ENCODE results near the gene ATP5ME. TPM values are rescaled to one million over a fixed set of nuclear protein-coding genes. Genes with fewer than 3 reads are reported as not detected.

ATP5ME gene
- total RNA-seq, 1 donor from 2014 or later: 95.1 TPM

- Histone ChIP-seq H3K27me3 (no peaks in the 10 kb centered on the region), H3K4me1 (peaks cover 5% of the 10 kb centered on the region), H4K20me1 (ENCODE audit: low read depth) (no peaks in the 10 kb centered on the region), H2AFZ (replicated peaks) (no peak overlapping the region), H3F3A (ENCODE audit: low read depth) (no peaks in the 10 kb centered on the region), H3K36me3 (no peaks in the 10 kb centered on the region), H3K9me3 (ENCODE audit: low read depth) (no peaks in the 10 kb centered on the region), H3K9ac (no peak overlapping the region), H3K79me2 (ENCODE audit: low read depth) (no peaks in the 10 kb centered on the region), H3K4me2 (no peak overlapping the region), H3K27ac (no peak overlapping the region), H3K4me3 (no peak overlapping the region)
- Mint-ChIP-seq H3K27ac (no peak overlapping the region), H3K4me1 (no peaks in the 10 kb centered on the region), H3K36me3 (peaks cover 6% of the 10 kb centered on the region), H3K9me3 (no peaks in the 10 kb centered on the region), H3K4me3 (no peak overlapping the region), H3K27me3 (ENCODE audit: insufficient read depth, low read depth) (peaks cover 8% of the 10 kb centered on the region)
- DNase-seq (ENCODE audit: low spot score): no peak
- no peak for TF ChIP-seq EZH2phosphoT487 (IDR thresholded peaks at IDR 0.05)
- TF ChIP-seq, protein P1, sequence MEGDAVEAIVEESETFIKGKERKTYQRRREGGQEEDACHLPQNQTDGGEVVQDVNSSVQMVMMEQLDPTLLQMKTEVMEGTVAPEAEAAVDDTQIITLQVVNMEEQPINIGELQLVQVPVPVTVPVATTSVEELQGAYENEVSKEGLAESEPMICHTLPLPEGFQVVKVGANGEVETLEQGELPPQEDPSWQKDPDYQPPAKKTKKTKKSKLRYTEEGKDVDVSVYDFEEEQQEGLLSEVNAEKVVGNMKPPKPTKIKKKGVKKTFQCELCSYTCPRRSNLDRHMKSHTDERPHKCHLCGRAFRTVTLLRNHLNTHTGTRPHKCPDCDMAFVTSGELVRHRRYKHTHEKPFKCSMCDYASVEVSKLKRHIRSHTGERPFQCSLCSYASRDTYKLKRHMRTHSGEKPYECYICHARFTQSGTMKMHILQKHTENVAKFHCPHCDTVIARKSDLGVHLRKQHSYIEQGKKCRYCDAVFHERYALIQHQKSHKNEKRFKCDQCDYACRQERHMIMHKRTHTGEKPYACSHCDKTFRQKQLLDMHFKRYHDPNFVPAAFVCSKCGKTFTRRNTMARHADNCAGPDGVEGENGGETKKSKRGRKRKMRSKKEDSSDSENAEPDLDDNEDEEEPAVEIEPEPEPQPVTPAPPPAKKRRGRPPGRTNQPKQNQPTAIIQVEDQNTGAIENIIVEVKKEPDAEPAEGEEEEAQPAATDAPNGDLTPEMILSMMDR (IDR thresholded peaks at IDR 0.05): no peak
- TF ChIP-seq EZH2 (IDR thresholded peaks at IDR 0.05): no peak
Measured at GRCh38 chr4:665751-666435, 8.2 kb downstream of the ATP5ME start.

DNA sequence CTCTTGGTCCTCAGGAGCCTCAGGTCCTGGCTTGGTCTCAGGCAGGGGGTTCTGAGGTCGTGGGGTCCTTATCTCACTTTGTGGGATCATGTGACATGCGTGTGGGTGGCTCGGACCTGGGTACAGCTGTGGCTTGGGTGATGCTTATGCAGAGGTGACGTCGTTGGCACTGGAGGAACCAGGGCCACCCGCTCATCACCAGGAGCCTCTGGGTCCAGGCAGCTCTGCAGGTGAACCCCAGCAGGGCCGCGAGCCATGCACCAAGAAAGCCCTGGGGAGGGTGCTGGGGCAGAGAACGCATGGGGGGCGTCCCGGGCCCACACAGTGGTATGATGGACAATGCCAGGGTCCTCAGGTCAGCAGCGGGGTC, 8.7 kb downstream of the ATP5ME start:
- peak overlapping the region; percentile 65 for H3K4me3 Mint-ChIP-seq
- peaks cover 2% of the 10 kb centered on the region for H3K36me3 Mint-ChIP-seq
- Histone ChIP-seq H3K9ac (no peak overlapping the region), H3K4me1 (peaks cover 5% of the 10 kb centered on the region), H3K27ac (no peak overlapping the region), H3K79me2 (ENCODE audit: low read depth) (no peaks in the 10 kb centered on the region), H3K9me3 (ENCODE audit: low read depth) (no peaks in the 10 kb centered on the region), H3K4me3 (no peak overlapping the region), H2AFZ (replicated peaks) (no peak overlapping the region), H4K20me1 (ENCODE audit: low read depth) (no peaks in the 10 kb centered on the region), H3K4me2 (no peak overlapping the region), H3K36me3 (no peaks in the 10 kb centered on the region), H3F3A (ENCODE audit: low read depth) (no peaks in the 10 kb centered on the region), H3K27me3 (no peaks in the 10 kb centered on the region)
- no peaks in the 10 kb centered on the region for H3K9me3 Mint-ChIP-seq
- H3K27me3 Mint-ChIP-seq (ENCODE audit: insufficient read depth, low read depth): peaks cover 9% of the 10 kb centered on the region
- H3K4me1 Mint-ChIP-seq: no peaks in the 10 kb centered on the region
- no peak for TF ChIP-seq EZH2phosphoT487 (IDR thresholded peaks at IDR 0.05)
- no peak overlapping the region for H3K27ac Mint-ChIP-seq
- DNase-seq (ENCODE audit: low spot score): no peak

DNA sequence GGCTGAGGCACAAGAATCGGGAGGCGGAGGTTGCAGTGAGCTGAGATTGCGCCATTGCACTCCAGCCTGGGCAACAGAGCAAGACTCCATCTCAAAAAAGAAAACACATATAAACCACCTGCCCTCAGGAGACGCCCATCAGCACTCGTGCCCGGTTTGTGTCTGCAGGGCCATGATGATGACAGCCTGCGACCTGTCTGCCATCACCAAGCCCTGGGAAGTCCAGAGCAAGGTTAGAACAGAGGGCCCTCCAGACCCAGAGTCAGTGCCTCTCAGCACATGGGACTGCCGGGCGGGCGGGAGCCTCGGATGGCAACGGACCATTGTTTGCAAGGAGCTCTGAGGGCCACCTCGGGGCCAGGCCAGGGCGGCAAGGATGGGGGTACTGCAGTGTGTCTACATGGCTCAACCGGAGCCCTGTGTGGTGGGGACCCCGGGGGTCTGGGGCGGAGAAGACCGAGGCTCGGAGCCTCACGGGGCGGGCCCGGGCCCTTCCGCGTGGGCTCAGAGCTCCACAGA, 9.3 kb downstream of the ATP5ME start:
- no peaks in the 10 kb centered on the region for H3K27me3 ChIP-seq
- H3K27ac Mint-ChIP-seq: no peak overlapping the region
- H3K9me3 ChIP-seq (ENCODE audit: low read depth): no peaks in the 10 kb centered on the region
- H3K79me2 ChIP-seq (ENCODE audit: low read depth): no peaks in the 10 kb centered on the region
- no peaks in the 10 kb centered on the region for H3K36me3 Mint-ChIP-seq
- H2AFZ ChIP-seq (replicated peaks): no peak overlapping the region
- no peak overlapping the region for H3K9ac ChIP-seq
- no peaks in the 10 kb centered on the region for H3F3A ChIP-seq (ENCODE audit: low read depth)
- peak overlapping the region; percentile 78 for H3K4me2 ChIP-seq
- H3K4me3 Mint-ChIP-seq: peak overlapping the region; percentile 73
- H3K27ac ChIP-seq: no peak overlapping the region
- H3K36me3 ChIP-seq: no peaks in the 10 kb centered on the region
- no peak overlapping the region for H3K4me3 ChIP-seq
- H3K4me1 ChIP-seq: peaks cover 5% of the 10 kb centered on the region
- no peaks in the 10 kb centered on the region for H3K4me1 Mint-ChIP-seq
- H3K27me3 Mint-ChIP-seq (ENCODE audit: insufficient read depth, low read depth): peaks cover 13% of the 10 kb centered on the region
- no peak for DNase-seq (ENCODE audit: low spot score)
- no peaks in the 10 kb centered on the region for H4K20me1 ChIP-seq (ENCODE audit: low read depth)
- TF ChIP-seq, protein P1 (IDR thresholded peaks at IDR 0.05): no peak
- TF ChIP-seq EZH2phosphoT487 (IDR thresholded peaks at IDR 0.05): no peak
- TF ChIP-seq EZH2 (IDR thresholded peaks at IDR 0.05): no peak
- H3K9me3 Mint-ChIP-seq: no peaks in the 10 kb centered on the region
